ENCODE measurements around the gene FN3KRP.
"Not testable (repeated sequence)": the region's sequence is repeated elsewhere in the genome, so short reads cannot be mapped to it uniquely, and the experiment has no call there.

FN3KRP gene

GRCh38 chr17:82736511-82737185 lies 20.1 kb downstream of the FN3KRP start:
- TF ChIP-seq TAF1 (IDR thresholded peaks at IDR 0.05; ENCODE audit: borderline replicate concordance, low read depth, low read length) (no peak), POLR2A (IDR thresholded peaks at IDR 0.05; ENCODE audit: low read depth, low read length) (no peak), POLR2AphosphoS5 (IDR thresholded peaks at IDR 0.05; ENCODE audit: low read depth, low read length) (no peak)
- no peak for FAIRE-seq
- no peak for DNase-seq (ENCODE audit: insufficient read length)

- no peak for FAIRE-seq
- TF ChIP-seq POLR2A (IDR thresholded peaks at IDR 0.05; ENCODE audit: low read depth, low read length) (no peak), TAF1 (IDR thresholded peaks at IDR 0.05; ENCODE audit: borderline replicate concordance, low read depth, low read length) (no peak), POLR2AphosphoS5 (IDR thresholded peaks at IDR 0.05; ENCODE audit: low read depth, low read length) (no peak)
- DNase-seq (ENCODE audit: insufficient read length): no peak
Observed at GRCh38 chr17:82737967-82738877, 21.7 kb downstream of the FN3KRP start.

- no peak for TF ChIP-seq POLR2A (IDR thresholded peaks at IDR 0.05; ENCODE audit: low read depth, low read length)
- TF ChIP-seq TAF1 (IDR thresholded peaks at IDR 0.05; ENCODE audit: borderline replicate concordance, low read depth, low read length): no peak
- no peak for DNase-seq (ENCODE audit: insufficient read length)
- FAIRE-seq: no peak
Observed at GRCh38 chr17:82740906-82741759, 24.6 kb downstream of the FN3KRP start.

GRCh38 chr17:82743344-82744219 lies 27.1 kb downstream of the FN3KRP start:
- no peak for FAIRE-seq
- no peak for DNase-seq (ENCODE audit: insufficient read length)
- no peak for TF ChIP-seq POLR2AphosphoS5 (IDR thresholded peaks at IDR 0.05; ENCODE audit: low read depth, low read length)
- no peak for TF ChIP-seq TAF1 (IDR thresholded peaks at IDR 0.05; ENCODE audit: borderline replicate concordance, low read depth, low read length)
- no peak for TF ChIP-seq POLR2A (IDR thresholded peaks at IDR 0.05; ENCODE audit: low read depth, low read length)

- DNase-seq (ENCODE audit: insufficient read length); FAIRE-seq: not testable (repeated sequence)
Observed at GRCh38 chr17:82744736-82745135, 28.2 kb downstream of the FN3KRP start.

- no peak for TF ChIP-seq TAF1 (IDR thresholded peaks at IDR 0.05; ENCODE audit: borderline replicate concordance, low read depth, low read length)
- no peak for TF ChIP-seq POLR2A (IDR thresholded peaks at IDR 0.05; ENCODE audit: low read depth, low read length)
- TF ChIP-seq POLR2AphosphoS5 (IDR thresholded peaks at IDR 0.05; ENCODE audit: low read depth, low read length): no peak
- FAIRE-seq (no peak), DNase-seq (ENCODE audit: insufficient read length) (no peak)
Observed at GRCh38 chr17:82745524-82745923, 29.0 kb downstream of the FN3KRP start.

GRCh38 chr17:82748756-82749155 lies 32.2 kb downstream of the FN3KRP start:
- DNase-seq (ENCODE audit: insufficient read length): no peak
- no peak for TF ChIP-seq TAF1 (IDR thresholded peaks at IDR 0.05; ENCODE audit: borderline replicate concordance, low read depth, low read length)
- TF ChIP-seq POLR2AphosphoS5 (IDR thresholded peaks at IDR 0.05; ENCODE audit: low read depth, low read length): no peak
- TF ChIP-seq POLR2A (IDR thresholded peaks at IDR 0.05; ENCODE audit: low read depth, low read length): no peak
- FAIRE-seq: no peak

GRCh38 chr17:82750241-82750908 lies 33.9 kb downstream of the FN3KRP start:
- FAIRE-seq (no peak), DNase-seq (ENCODE audit: insufficient read length) (no peak)
- no peak for TF ChIP-seq TAF1 (IDR thresholded peaks at IDR 0.05; ENCODE audit: borderline replicate concordance, low read depth, low read length)
- TF ChIP-seq POLR2AphosphoS5 (IDR thresholded peaks at IDR 0.05; ENCODE audit: low read depth, low read length): no peak
- TF ChIP-seq POLR2A (IDR thresholded peaks at IDR 0.05; ENCODE audit: low read depth, low read length): no peak

GRCh38 chr17:82751171-82751570 lies 34.7 kb downstream of the FN3KRP start:
- no peak for FAIRE-seq
- TF ChIP-seq POLR2A (IDR thresholded peaks at IDR 0.05; ENCODE audit: low read depth, low read length) (no peak), POLR2AphosphoS5 (IDR thresholded peaks at IDR 0.05; ENCODE audit: low read depth, low read length) (no peak), TAF1 (IDR thresholded peaks at IDR 0.05; ENCODE audit: borderline replicate concordance, low read depth, low read length) (no peak)
- no peak for DNase-seq (ENCODE audit: insufficient read length)

Data from GM12892 (cell line).